Neural progenitor cell (in vitro differentiated cells): Measurements from ENCODE around the gene ARHGAP20. TPM values are rescaled to one million over a fixed set of nuclear protein-coding genes. Genes with fewer than 3 reads are reported as not detected.

Source experiments
- DNase-seq: peaks from one replicate; pipeline ENCODE4 v3.0.0-alpha.2; 2016; ENCODE audit warnings: low spot score
- H2AFZ ChIP-seq: fragments of 200-600 bp; sonication (generic); replicated peaks from 2 replicates; pipeline ENCODE4 v1.6.1; 2016; ENCODE audit warnings: antibody characterized with exemption
- H3F3A ChIP-seq: fragments of 200-600 bp; sonication (generic); 2 replicates; pipeline ENCODE4 v1.6.1; 2016; ENCODE audit warnings: antibody characterized with exemption, low read depth
- H3K27ac ChIP-seq: fragments of 200-600 bp; sonication (generic); 2 replicates; pipeline ENCODE4 v1.5.1; 2016; ENCODE audit warnings: mild to moderate bottlenecking
- H3K27me3 ChIP-seq: fragments of 200-600 bp; sonication (generic); 2 replicates; pipeline ENCODE4 v1.6.1; 2016; ENCODE audit warnings: mild to moderate bottlenecking, moderate library complexity
- H3K36me3 ChIP-seq: fragments of 200-600 bp; sonication (generic); 2 replicates; pipeline ENCODE4 v1.5.1; 2016
- H3K4me1 ChIP-seq: fragments of 200-600 bp; sonication (generic); 2 replicates; pipeline ENCODE4 v1.6.1; 2016; ENCODE audit warnings: mixed run types
- H3K4me2 ChIP-seq: fragments of 200-600 bp; sonication (generic); 2 replicates; pipeline ENCODE4 v1.6.1; 2016
- H3K4me3 ChIP-seq: fragments of 200-600 bp; sonication (generic); 2 replicates; pipeline ENCODE4 v1.5.1; 2016
- H3K79me2 ChIP-seq: fragments of 200-600 bp; sonication (generic); 2 replicates; pipeline ENCODE4 v1.6.1; 2016; ENCODE audit warnings: low read depth
- H3K9ac ChIP-seq: fragments of 200-600 bp; sonication (generic); 2 replicates; pipeline ENCODE4 v1.6.1; 2016
- H3K9me3 ChIP-seq: fragments of 200-600 bp; sonication (generic); 2 replicates; pipeline ENCODE4 v1.5.1; 2016; ENCODE audit warnings: low read depth
- H4K20me1 ChIP-seq: fragments of 200-600 bp; sonication (generic); 2 replicates; pipeline ENCODE4 v1.6.1; 2016; ENCODE audit warnings: low read depth
- H3K27ac Mint-ChIP-seq: 3 replicates; pipeline ENCODE4 v1.8.0; 2021; ENCODE audit warnings: mixed read lengths
- H3K27me3 Mint-ChIP-seq: 2 replicates; pipeline ENCODE4 v1.8.0; 2022; ENCODE audit warnings: low read depth, mild to moderate bottlenecking, inconsistent platforms, moderate library complexity, mixed read lengths; ENCODE audit not compliant: insufficient read depth
- H3K36me3 Mint-ChIP-seq: 3 replicates; pipeline ENCODE4 v1.8.0; 2021; ENCODE audit warnings: mixed read lengths
- H3K4me1 Mint-ChIP-seq: 3 replicates; pipeline ENCODE4 v1.8.0; 2021; ENCODE audit warnings: mixed read lengths
- H3K4me3 Mint-ChIP-seq: 3 replicates; pipeline ENCODE4 v1.8.0; 2021; ENCODE audit warnings: mild to moderate bottlenecking, moderate library complexity, mixed read lengths
- H3K9me3 Mint-ChIP-seq: 3 replicates; pipeline ENCODE4 v1.8.0; 2020; ENCODE audit warnings: mixed read lengths
- CTCF ChIP-seq: fragments of 200-600 bp; sonication (generic); IDR thresholded peaks from 2 replicates; pipeline ENCODE4 v1.5.1; 2017; ENCODE audit warnings: antibody characterized with exemption, mild to moderate bottlenecking
- EZH2 ChIP-seq: fragments of 200-600 bp; sonication (generic); IDR thresholded peaks from 2 replicates; pipeline ENCODE4 v1.6.1; 2017; ENCODE audit warnings: antibody characterized with exemption, mild to moderate bottlenecking, moderate library complexity
- EZH2phosphoT487 ChIP-seq: fragments of 200-600 bp; sonication (generic); IDR thresholded peaks from 2 replicates; pipeline ENCODE4 v1.6.1; 2017; ENCODE audit warnings: antibody characterized with exemption
- total RNA-seq: library from RNA; depleted of rRNA; stranded (reverse); fragments of >200 nt; gene quantifications from 2 replicates; pipeline ENCODE4 v1.2.3, GENCODE V29; 2015; ENCODE audit warnings: low replicate concordance

Gene ARHGAP20
- total RNA-seq, 1 donor from 2014 or later = not detected

- Histone ChIP-seq H3K79me2 (no peaks in the 10 kb centered on the region), H3F3A (no peaks in the 10 kb centered on the region), H3K4me2 (no peak overlapping the region), H3K27ac (no peak overlapping the region), H3K9ac (no peak overlapping the region), H2AFZ (no peak overlapping the region), H4K20me1 (no peaks in the 10 kb centered on the region), H3K4me1 (no peaks in the 10 kb centered on the region), H3K4me3 (no peak overlapping the region), H3K9me3 (no peaks in the 10 kb centered on the region), H3K36me3 (no peaks in the 10 kb centered on the region), H3K27me3 (peaks cover 61% of the 10 kb centered on the region)
- H3K27ac Mint-ChIP-seq = no peak overlapping the region
- no peaks in the 10 kb centered on the region for H3K4me1 Mint-ChIP-seq
- peaks cover 4% of the 10 kb centered on the region for H3K9me3 Mint-ChIP-seq
- TF ChIP-seq EZH2 (no peak), EZH2phosphoT487 (no peak), CTCF (no peak)
- H3K4me3 Mint-ChIP-seq = no peak overlapping the region
- H3K36me3 Mint-ChIP-seq = no peaks in the 10 kb centered on the region
- H3K27me3 Mint-ChIP-seq = peaks cover 4% of the 10 kb centered on the region
- DNase-seq = no peak
These were observed 7.9 kb downstream of the ARHGAP20 start for GRCh38 chr11:110704210-110704864.

GRCh38 chr11:110691926-110692325 lies 20.3 kb downstream of the ARHGAP20 start:
- Mint-ChIP-seq H3K4me3 (no peak overlapping the region), H3K36me3 (no peaks in the 10 kb centered on the region), H3K9me3 (no peaks in the 10 kb centered on the region), H3K4me1 (no peaks in the 10 kb centered on the region), H3K27ac (no peak overlapping the region), H3K27me3 (no peaks in the 10 kb centered on the region)
- Histone ChIP-seq H2AFZ (no peak overlapping the region), H4K20me1 (no peaks in the 10 kb centered on the region), H3K4me1 (no peaks in the 10 kb centered on the region), H3F3A (no peaks in the 10 kb centered on the region), H3K9me3 (no peaks in the 10 kb centered on the region), H3K79me2 (no peaks in the 10 kb centered on the region), H3K27me3 (no peaks in the 10 kb centered on the region), H3K9ac (no peak overlapping the region), H3K4me3 (no peak overlapping the region), H3K27ac (no peak overlapping the region), H3K36me3 (no peaks in the 10 kb centered on the region), H3K4me2 (no peak overlapping the region)
- no peak for TF ChIP-seq EZH2phosphoT487
- no peak for TF ChIP-seq CTCF
- no peak for TF ChIP-seq EZH2
- no peak for DNase-seq

GRCh38 chr11:110689306-110689705 lies 22.9 kb downstream of the ARHGAP20 start:
- Histone ChIP-seq H3K4me1 (no peaks in the 10 kb centered on the region), H3K79me2 (no peaks in the 10 kb centered on the region), H3K9me3 (no peaks in the 10 kb centered on the region), H3F3A (no peaks in the 10 kb centered on the region), H3K4me3 (no peak overlapping the region), H3K27ac (no peak overlapping the region), H3K36me3 (no peaks in the 10 kb centered on the region), H3K9ac (no peak overlapping the region), H2AFZ (no peak overlapping the region), H3K27me3 (no peaks in the 10 kb centered on the region), H3K4me2 (no peak overlapping the region), H4K20me1 (no peaks in the 10 kb centered on the region)
- DNase-seq = no peak
- H3K4me1 Mint-ChIP-seq = no peaks in the 10 kb centered on the region
- H3K27ac Mint-ChIP-seq = no peak overlapping the region
- H3K27me3 Mint-ChIP-seq = no peaks in the 10 kb centered on the region
- TF ChIP-seq EZH2 (no peak), CTCF (no peak), EZH2phosphoT487 (no peak)
- H3K36me3 Mint-ChIP-seq = no peaks in the 10 kb centered on the region
- H3K9me3 Mint-ChIP-seq = no peaks in the 10 kb centered on the region
- H3K4me3 Mint-ChIP-seq = no peak overlapping the region
